HepG2 (cell line): Measurements from ENCODE around the gene TLL2. TPM values are rescaled to one million over a fixed set of nuclear protein-coding genes. Genes with fewer than 3 reads are reported as not detected.

Experiments
- ATAC-seq: fragments of 200-7000 bp; cut with Tn5 transposase; 3 replicates; pipeline ENCODE4 v1.9.1; 2020; ENCODE audit warnings: mild to moderate bottlenecking, moderate library complexity
- BruUV-seq: library from RNA; stranded (reverse); fragments of 400-500 nt; replicated peaks from 2 replicates; lab custom pipeline; 2021; lab: Mats Ljungman, UMichigan
- CTCF ChIA-PET: fragments of 300-600 bp; formaldehyde crosslinking; extraction: SDS; loops from one replicate; lab custom pipeline; 2021; ENCODE audit warnings: low total read pairs, inconsistent platforms, low intra/inter-chr PET ratio; lab: Yijun Ruan, JAX
- POLR2A ChIA-PET: fragments of 350-600 bp; sonication (Branson Sonifier 250); formaldehyde crosslinking; loops from one replicate; lab custom pipeline; 2020; ENCODE audit warnings: antibody characterized with exemption, inconsistent platforms; lab: Yijun Ruan, JAX
- DNase-seq: peaks from one replicate; pipeline ENCODE4 v3.0.0-alpha.2; 2015; ENCODE audit warnings: low spot score
- FAIRE-seq: peaks from 3 replicates; lab custom pipeline; 2011; peaks lifted over from hg19 to GRCh38; lab: Jason Lieb, UNC
- H2AFZ ChIP-seq: one replicate; pipeline ENCODE4 v1.6.1; 2011; ENCODE audit warnings: low read length, inconsistent platforms
- H3K27ac ChIP-seq: fragments of 300-600 bp; 3 replicates; pipeline ENCODE4 v1.8.0; 2011; ENCODE audit warnings: mixed run types, mild to moderate bottlenecking, mixed read lengths, low read length, inconsistent platforms; ENCODE audit not compliant: insufficient read depth; ENCODE audit errors: extremely low read length
- H3K27me3 ChIP-seq, 2 experiments: fragments of 200-600 bp in 1 of 2; 2 replicates in 1 of 2; 3 replicates in 1 of 2; pipeline versions ENCODE4 v1.6.0 to v1.8.0; 2011; ENCODE audit warnings: low read length in 2 of 2, mild to moderate bottlenecking in 2 of 2, moderate library complexity in 2 of 2, inconsistent platforms in 1 of 2; ENCODE audit not compliant: insufficient read depth in 2 of 2, control insufficient read depth in 1 of 2
- H3K36me3 ChIP-seq, 2 experiments: fragments of 200-600 bp in 1 of 2; replicated peaks in 1 of 2; 2 replicates in 1 of 2; 3 replicates in 1 of 2; pipeline versions ENCODE4 v1.5.1 to v1.8.0; 2011; ENCODE audit warnings: low read length in 2 of 2, inconsistent platforms in 1 of 2; ENCODE audit not compliant: insufficient read depth in 2 of 2, control insufficient read depth in 1 of 2
- H3K4me1 ChIP-seq: 2 replicates; pipeline ENCODE4 v1.5.1; 2012; ENCODE audit warnings: low read length, inconsistent platforms; ENCODE audit not compliant: insufficient read depth
- H3K4me2 ChIP-seq: 2 replicates; pipeline ENCODE4 v1.6.0; 2011; ENCODE audit warnings: low read depth, low read length, inconsistent platforms
- H3K4me3 ChIP-seq, 3 experiments: fragments of 200-600 bp in 1 of 3; sonication (generic), shearing (Covaris generic) in 1 of 3; replicated peaks in 1 of 3; 2 replicates each; pipeline ENCODE4 v1.5.1; 2011 to 2016; ENCODE audit warnings: low read length in 3 of 3, inconsistent platforms in 2 of 3, low read depth in 2 of 3, mild to moderate bottlenecking in 2 of 3, control low read depth in 1 of 3, mixed read lengths in 1 of 3; ENCODE audit not compliant: insufficient read depth in 1 of 3
- H3K79me2 ChIP-seq: one replicate; pipeline ENCODE4 v1.6.1; 2011; ENCODE audit warnings: low read length, inconsistent platforms; ENCODE audit not compliant: insufficient read depth
- H3K9ac ChIP-seq: 2 replicates; pipeline ENCODE4 v1.6.0; 2011; ENCODE audit warnings: mild to moderate bottlenecking, low read depth, low read length, inconsistent platforms; ENCODE audit not compliant: insufficient read depth
- H3K9me3 ChIP-seq: 2 replicates; pipeline ENCODE4 v1.5.1; 2012; ENCODE audit warnings: mild to moderate bottlenecking, low read length
- H4K20me1 ChIP-seq: 2 replicates; pipeline ENCODE4 v1.6.0; 2011; ENCODE audit warnings: inconsistent platforms, mild to moderate bottlenecking, low read length, moderate library complexity; ENCODE audit not compliant: insufficient read depth
- BATF2 ChIP-seq: sonication (generic); formaldehyde crosslinking; IDR thresholded peaks from 2 replicates; pipeline ENCODE4 v1.8.0; 2022; ENCODE audit warnings: mild to moderate bottlenecking, missing genetic modification reagents, moderate library complexity
- DPF2 ChIP-seq: sonication (generic); formaldehyde crosslinking; IDR thresholded peaks from 2 replicates; pipeline ENCODE4 v1.4.0; 2020; ENCODE audit warnings: mild to moderate bottlenecking, low read depth, missing genetic modification reagents, borderline replicate concordance
- IKZF4 ChIP-seq: sonication (generic); formaldehyde crosslinking; IDR thresholded peaks from 2 replicates; pipeline ENCODE4 v1.5.1; 2020; ENCODE audit warnings: borderline replicate concordance, mild to moderate bottlenecking, low read depth, missing genetic modification reagents; ENCODE audit errors: not compliant biosample characterization
- MTF1 ChIP-seq: sonication (generic); formaldehyde crosslinking; IDR thresholded peaks from 2 replicates; pipeline ENCODE4 v1.5.0; 2020; ENCODE audit warnings: missing genetic modification reagents
- SNAI1 ChIP-seq: sonication (generic); formaldehyde crosslinking; IDR thresholded peaks from 2 replicates; pipeline ENCODE4 v1.5.0; 2020; ENCODE audit warnings: mild to moderate bottlenecking, missing genetic modification reagents, borderline replicate concordance
- TAF15 ChIP-seq: fragments of 200-400 bp; formaldehyde crosslinking; IDR thresholded peaks from one replicate; pipeline ENCODE4 v1.6.1; 2018; ENCODE audit warnings: mild to moderate bottlenecking, low read depth, low read length; ENCODE audit not compliant: poor library complexity, severe bottlenecking
- TBL1XR1 ChIP-seq: fragments of 150-350 bp; IDR thresholded peaks from 2 replicates; pipeline ENCODE4 v1.6.1; 2014; ENCODE audit warnings: borderline replicate concordance, low read length; ENCODE audit not compliant: partially characterized antibody
- ZNF879 ChIP-seq: sonication (generic); formaldehyde crosslinking; IDR thresholded peaks from 2 replicates; pipeline ENCODE4 v1.8.1; 2023; ENCODE audit warnings: missing genetic modification reagents
- WGBS: methylation state at CpG from one replicate; pipeline ENCODE4 v1.1.6; 2017; ENCODE audit warnings: low lambda C conversion rate; 5-methylcytosine and 5-hydroxymethylcytosine counted together
- in situ Hi-C: cut with HindIII; loops from 2 replicates; pipeline ENCODE4 v1.10.0; 2017; ENCODE audit warnings: low pct_unique_long_range_greater_than_20kb; ENCODE audit not compliant: extremely low pct_ligation_motif_present
- intact Hi-C: fragments of 100-400 bp; cut with micrococcal nuclease; formaldehyde crosslinking; loops from one replicate; pipeline ENCODE4 v1.10.0; 2022; ENCODE audit not compliant: unreplicated experiment
- polyA plus RNA-seq, 8 experiments: library from polyadenylated mRNA; depleted of rRNA in 3 of 8; stranded (reverse) in 7 of 8; unstranded in 1 of 8; fragments of >200 nt; fragmentation: Illumina TruSeq in 4 of 8; extraction: Trizol in 4 of 8; gene quantifications; 2 replicates each; pipeline versions ENCODE4 v1.2.1 to v1.2.3, GENCODE V29; 2011 to 2016; ENCODE audit warnings: low read depth in 4 of 8, missing spikeins in 1 of 8, mixed read lengths in 1 of 8; ENCODE audit not compliant: insufficient read depth in 1 of 8
- total RNA-seq, 5 experiments: library from RNA; depleted of rRNA; stranded (reverse); fragments of >200 nt; fragmentation: Illumina TruSeq; extraction: Trizol; gene quantifications; 2 replicates each; pipeline ENCODE4 v1.2.3, GENCODE V29; 2016; ENCODE audit warnings: low read depth in 1 of 5
- TF ChIP-seq, protein P1 (sequence below): sonication (generic); formaldehyde crosslinking; IDR thresholded peaks from 2 replicates; pipeline ENCODE4 v1.4.0; 2020; ENCODE audit warnings: mild to moderate bottlenecking, missing genetic modification reagents

TLL2 gene
- total and polyA plus RNA-seq, 2 of the 13 experiments (the other 11 are each of a cell fraction or from before 2014, with no cell fraction given): 0.09 TPM; not detected in 1

DNA sequence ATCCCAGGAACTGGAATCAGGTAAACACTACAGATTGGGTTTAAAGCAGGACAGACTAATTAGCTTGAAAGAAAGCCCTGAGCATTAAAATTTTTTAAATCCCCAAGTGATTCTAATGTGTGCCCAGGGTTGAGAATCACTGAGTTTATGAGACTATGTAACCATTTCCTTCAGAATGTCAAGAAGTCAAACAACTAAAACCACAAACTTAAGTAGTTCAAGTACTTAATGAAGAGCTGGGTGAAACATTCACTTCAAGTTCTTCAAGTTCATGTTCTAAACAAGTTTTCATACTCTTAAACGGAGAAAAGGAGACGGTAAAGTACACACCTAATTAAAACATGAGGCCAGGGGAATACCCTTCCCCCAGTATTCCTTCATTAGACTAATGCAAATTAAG is 28.2 kb upstream of the TLL2 start:
- no peak overlapping the region for H3K9ac ChIP-seq
- no peak for DNase-seq
- H4K20me1 ChIP-seq: 0 out of 2 replicates have a peak, but pooled peaks cover 4% of the 10 kb centered on the region
- no peaks in the 10 kb centered on the region; a peak in 1 of 5 replicates for H3K27me3 ChIP-seq
- peaks cover 3 to 57% of the 10 kb centered on the region in 2 experiments for H3K36me3 ChIP-seq
- H3K4me1 ChIP-seq: no peaks in the 10 kb centered on the region
- 95% methylated on average over 2 of the region's 2 CpGs for WGBS
- in situ Hi-C loops: no loop called here
- H3K9me3 ChIP-seq: no peaks in the 10 kb centered on the region
- FAIRE-seq: no peak
- CTCF ChIA-PET: no interaction called here
- no peak for ATAC-seq
- peaks cover 3% of the 10 kb centered on the region for H3K79me2 ChIP-seq
- intact Hi-C loops: no loop called here
- no peak overlapping the region for H3K4me3 ChIP-seq
- POLR2A ChIA-PET: no interaction called here
- no peak for TF ChIP-seq DPF2
- TF ChIP-seq, protein P1, sequence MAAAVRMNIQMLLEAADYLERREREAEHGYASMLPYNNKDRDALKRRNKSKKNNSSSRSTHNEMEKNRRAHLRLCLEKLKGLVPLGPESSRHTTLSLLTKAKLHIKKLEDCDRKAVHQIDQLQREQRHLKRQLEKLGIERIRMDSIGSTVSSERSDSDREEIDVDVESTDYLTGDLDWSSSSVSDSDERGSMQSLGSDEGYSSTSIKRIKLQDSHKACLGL: no peak
- TF ChIP-seq ZNF879 (CRISPR knock-in tag): no peak
- TF ChIP-seq IKZF4 (CRISPR knock-in tag): no peak
- no peak for TF ChIP-seq TBL1XR1
- TF ChIP-seq SNAI1 (CRISPR knock-in tag): no peak
- no peak for TF ChIP-seq MTF1 (CRISPR knock-in tag)
- TF ChIP-seq TAF15: no peak
- TF ChIP-seq BATF2 (CRISPR knock-in tag): no peak
- TF ChIP-seq, all 625 proteins: peak for 0
- no TSS peak for BruUV-seq
- no peak overlapping the region for H3K4me2 ChIP-seq
- no peak overlapping the region for H3K27ac ChIP-seq
- no peak overlapping the region for H2AFZ ChIP-seq
